Measurements from ENCODE around the gene ADD2.

ADD2 gene

GRCh38 chr2:70719231-70719630 is 48.8 kb downstream of the ADD2 start:
- no peak for DNase-seq (ENCODE audit: low read depth)

- DNase-seq (ENCODE audit: low read depth) = no peak
Measured at GRCh38 chr2:70718736-70719135, 49.3 kb downstream of the ADD2 start.

- no peak for DNase-seq (ENCODE audit: low read depth)
Measured at GRCh38 chr2:70718241-70718640, 49.8 kb downstream of the ADD2 start.

- DNase-seq (ENCODE audit: low read depth) = no peak
Measured at GRCh38 chr2:70717431-70718038, 50.5 kb downstream of the ADD2 start.

GRCh38 chr2:70716951-70717350 is 51.0 kb downstream of the ADD2 start:
- DNase-seq (ENCODE audit: low read depth) = no peak

- no peak for DNase-seq (ENCODE audit: low read depth)
Measured at GRCh38 chr2:70716131-70716743, 51.8 kb downstream of the ADD2 start.

- no peak for DNase-seq (ENCODE audit: low read depth)
Measured at GRCh38 chr2:70715071-70715985, 52.7 kb downstream of the ADD2 start.

GRCh38 chr2:70714141-70714905 is 53.7 kb downstream of the ADD2 start:
- DNase-seq (ENCODE audit: low read depth) = no peak

- no peak for DNase-seq (ENCODE audit: low read depth)
Measured at GRCh38 chr2:70712916-70713315, 55.1 kb downstream of the ADD2 start.

- DNase-seq (ENCODE audit: low read depth) = no peak
Measured at GRCh38 chr2:70711191-70711590, 56.8 kb downstream of the ADD2 start.

- no peak for DNase-seq (ENCODE audit: low read depth)
Measured at GRCh38 chr2:70710038-70710690, 57.8 kb downstream of the ADD2 start.

GRCh38 chr2:70709275-70710037 is 58.5 kb downstream of the ADD2 start:
- DNase-seq (ENCODE audit: low read depth) = no peak

- DNase-seq (ENCODE audit: low read depth) = no peak
Measured at GRCh38 chr2:70708376-70709199, 59.4 kb downstream of the ADD2 start.

GRCh38 chr2:70707706-70708105 is 60.3 kb downstream of the ADD2 start:
- no peak for DNase-seq (ENCODE audit: low read depth)

GRCh38 chr2:70706026-70706795 is 61.8 kb downstream of the ADD2 start:
- DNase-seq (ENCODE audit: low read depth) = no peak

GRCh38 chr2:70705160-70705850 is 62.7 kb downstream of the ADD2 start:
- DNase-seq (ENCODE audit: low read depth) = no peak

GRCh38 chr2:70703900-70704549 is 64.0 kb downstream of the ADD2 start:
- no peak for DNase-seq (ENCODE audit: low read depth)

GRCh38 chr2:70702711-70703395 is 65.1 kb downstream of the ADD2 start:
- no peak for DNase-seq (ENCODE audit: low read depth)

Measured in stimulated activated CD8-positive, alpha-beta memory T cell treated with anti-CD3 and anti-CD28 coated beads, Interleukin-15, amount 100 ng/mL, for 1 hour (primary cell).